HG03439 (cell line): ENCODE data around the gene CCDC50.

Experiments
- ATAC-seq: cut with Tn5 transposase; IDR thresholded peaks from one replicate; pipeline ENCODE4 v1.9.1; 2021; ENCODE audit warnings: mild to moderate bottlenecking, moderate library complexity; ENCODE audit not compliant: unreplicated experiment

The CCDC50 gene

DNA sequence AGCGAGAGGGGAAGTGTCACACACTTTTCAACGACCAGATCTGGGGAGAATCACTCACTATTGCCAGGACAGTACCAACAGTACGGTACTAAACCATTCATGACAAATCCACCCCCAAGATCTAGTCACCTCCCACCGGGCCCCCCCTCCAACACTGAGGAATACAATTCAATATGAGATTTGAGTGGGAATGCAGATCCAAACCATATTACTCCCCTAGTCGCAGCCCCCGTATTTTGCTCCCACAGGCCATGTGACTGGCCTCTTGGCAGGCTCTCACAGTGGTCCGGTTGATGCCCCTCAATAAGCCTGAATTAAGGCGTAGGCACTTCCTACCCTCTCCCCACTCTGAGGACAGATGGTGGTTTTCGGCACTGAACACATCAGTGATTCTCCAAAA, 86.4 kb downstream of the CCDC50 start:
- ATAC-seq: no peak

DNA sequence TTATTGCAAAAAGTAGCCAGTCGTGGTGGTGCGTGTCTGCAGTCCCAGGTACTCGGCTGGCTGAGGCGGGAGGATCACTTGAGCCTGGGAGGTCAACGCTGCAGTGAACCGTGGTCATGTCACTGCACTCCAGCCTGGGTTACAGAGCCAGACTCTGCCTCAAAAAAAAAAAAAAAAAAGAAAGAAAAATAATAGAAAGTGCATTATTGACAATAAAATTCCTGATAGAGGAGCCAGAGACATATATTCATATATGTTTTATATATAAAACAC, 88.2 kb downstream of the CCDC50 start:
- no peak for ATAC-seq

GRCh38 chr3:191420771-191421170, 91.6 kb downstream of the CCDC50 start:
- no peak for ATAC-seq

DNA sequence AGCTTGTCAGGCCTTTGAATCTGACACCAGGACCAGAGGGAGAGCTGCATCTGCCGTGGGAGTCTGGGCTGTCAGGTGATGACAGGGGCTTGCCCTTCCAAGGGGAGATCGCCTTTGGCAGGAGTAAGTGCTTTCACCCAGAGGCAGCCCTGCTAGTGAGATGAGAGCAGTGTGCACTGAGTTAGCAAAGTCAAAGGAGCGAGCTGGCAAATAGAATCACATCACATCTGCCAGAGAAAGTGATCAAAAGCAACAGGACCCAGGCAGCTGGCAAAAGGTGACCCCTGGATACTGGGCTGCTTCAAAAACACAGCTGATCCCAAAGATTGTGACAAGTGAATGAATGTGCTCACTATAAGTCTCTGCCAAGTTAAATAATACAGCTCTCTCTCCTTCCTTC, 95.7 kb downstream of the CCDC50 start:
- ATAC-seq: no peak

GRCh38 chr3:191425322-191425734, 96.1 kb downstream of the CCDC50 start:
- ATAC-seq: no peak

DNA sequence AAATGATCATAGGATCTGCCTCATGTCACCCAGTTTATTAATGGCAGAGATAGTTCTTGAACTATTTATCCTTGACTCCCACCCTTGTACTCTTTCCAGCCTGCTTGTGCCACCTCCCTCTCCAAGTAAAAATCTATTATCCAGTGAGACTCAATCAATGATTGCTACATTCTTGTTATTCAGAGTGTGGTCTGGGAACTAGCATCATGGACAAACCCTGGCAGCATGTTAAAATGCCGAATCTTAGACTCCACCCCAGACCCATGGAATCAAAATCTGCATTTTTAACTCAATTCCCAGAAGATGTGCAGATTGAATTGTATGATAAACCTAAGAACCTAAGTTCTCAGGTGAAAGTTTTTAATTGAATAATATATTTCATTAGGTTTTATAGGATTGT, 97.1 kb downstream of the CCDC50 start:
- no peak for ATAC-seq

GRCh38 chr3:191428177-191428576, 99.0 kb downstream of the CCDC50 start:
- no peak for ATAC-seq

- no peak for ATAC-seq
Measured at GRCh38 chr3:191430103-191430502, 100.9 kb downstream of the CCDC50 start.

- no peak for ATAC-seq
Measured at GRCh38 chr3:191431160-191431822, 102.1 kb downstream of the CCDC50 start.

DNA sequence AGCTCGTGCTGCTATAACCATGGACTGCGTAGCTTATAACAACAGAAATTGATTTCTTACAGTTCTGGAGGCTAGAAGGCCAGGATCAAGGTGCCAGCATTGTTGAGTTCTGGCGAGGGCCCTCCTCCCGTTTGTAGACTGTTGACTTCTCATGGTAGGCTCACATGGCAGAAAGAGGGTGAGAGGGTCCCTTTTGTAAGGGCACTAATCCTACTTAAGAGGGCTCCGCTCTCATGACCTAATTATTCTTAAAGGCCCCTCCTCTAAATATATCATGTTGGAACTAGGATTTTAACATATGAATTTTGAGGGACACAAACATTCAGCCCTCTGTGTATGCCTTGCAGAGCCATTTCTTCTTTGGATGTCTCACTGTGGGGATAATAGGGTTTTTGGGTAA, 103.0 kb downstream of the CCDC50 start:
- no peak for ATAC-seq

GRCh38 chr3:191434024-191434423, 104.8 kb downstream of the CCDC50 start:
- no peak for ATAC-seq

GRCh38 chr3:191435981-191436380, 106.8 kb downstream of the CCDC50 start:
- no peak for ATAC-seq

DNA sequence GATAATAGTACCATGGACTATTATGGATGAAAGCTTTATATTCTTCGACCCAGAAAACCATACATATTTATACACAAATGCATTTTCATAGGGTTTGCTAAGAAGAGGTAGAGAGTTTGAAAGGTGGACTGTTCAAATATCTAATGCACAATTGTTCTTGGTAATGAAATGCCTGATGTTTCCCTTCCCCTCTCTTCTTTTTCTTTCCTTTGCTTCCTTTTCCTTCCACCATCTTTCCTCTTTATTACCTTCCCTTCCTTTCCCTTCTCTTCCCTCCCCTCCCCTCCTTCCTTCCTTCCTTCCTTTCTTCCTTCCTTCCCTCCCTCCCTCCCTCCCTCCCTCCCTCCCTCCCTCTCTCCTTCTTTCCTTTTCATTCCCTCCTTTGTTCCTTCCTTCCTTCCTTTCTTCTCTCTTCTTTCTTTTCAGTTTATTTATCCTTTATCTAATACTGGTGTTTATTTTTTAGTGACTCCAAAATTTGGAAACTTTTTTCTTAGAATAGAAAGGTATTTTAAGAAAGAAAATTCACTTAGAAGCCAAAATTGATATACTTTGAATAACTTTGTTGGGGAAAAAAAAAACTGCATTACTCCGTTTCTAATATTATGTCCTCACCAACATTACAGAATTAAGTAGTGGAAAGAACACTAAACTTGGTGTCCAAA, 109.1 kb downstream of the CCDC50 start:
- no peak for ATAC-seq

DNA sequence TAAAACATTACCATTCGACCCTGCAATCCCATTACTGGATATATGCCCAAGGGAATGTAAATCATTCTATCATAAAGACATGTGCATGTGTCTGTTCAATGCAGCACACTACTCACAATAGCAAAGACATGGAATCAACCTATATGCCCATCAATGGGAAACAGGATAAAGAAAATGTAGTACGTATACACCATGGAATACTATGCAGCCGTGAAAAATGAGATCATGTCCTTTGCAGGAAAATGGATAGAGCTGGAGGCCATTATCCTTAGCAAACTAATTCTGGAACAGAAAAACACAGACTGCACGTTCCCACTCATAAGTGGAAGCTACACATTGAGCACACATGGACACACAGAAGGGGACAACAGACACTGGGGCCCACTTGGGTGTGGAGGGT, 111.3 kb downstream of the CCDC50 start:
- no peak for ATAC-seq

GRCh38 chr3:191441687-191442086, 112.5 kb downstream of the CCDC50 start:
- ATAC-seq: no peak

GRCh38 chr3:191444569-191444968, 115.4 kb downstream of the CCDC50 start:
- ATAC-seq: no peak
